ENCODE data around the gene C2CD4C.
"Not testable (repeated sequence)": the region's sequence is repeated elsewhere in the genome, so short reads cannot be mapped to it uniquely, and the experiment has no call there.

Gene C2CD4C

GRCh38 chr19:426725-427445 is 17.9 kb upstream of the C2CD4C start:
- no peak for DNase-seq
- TF ChIP-seq, protein P1, sequence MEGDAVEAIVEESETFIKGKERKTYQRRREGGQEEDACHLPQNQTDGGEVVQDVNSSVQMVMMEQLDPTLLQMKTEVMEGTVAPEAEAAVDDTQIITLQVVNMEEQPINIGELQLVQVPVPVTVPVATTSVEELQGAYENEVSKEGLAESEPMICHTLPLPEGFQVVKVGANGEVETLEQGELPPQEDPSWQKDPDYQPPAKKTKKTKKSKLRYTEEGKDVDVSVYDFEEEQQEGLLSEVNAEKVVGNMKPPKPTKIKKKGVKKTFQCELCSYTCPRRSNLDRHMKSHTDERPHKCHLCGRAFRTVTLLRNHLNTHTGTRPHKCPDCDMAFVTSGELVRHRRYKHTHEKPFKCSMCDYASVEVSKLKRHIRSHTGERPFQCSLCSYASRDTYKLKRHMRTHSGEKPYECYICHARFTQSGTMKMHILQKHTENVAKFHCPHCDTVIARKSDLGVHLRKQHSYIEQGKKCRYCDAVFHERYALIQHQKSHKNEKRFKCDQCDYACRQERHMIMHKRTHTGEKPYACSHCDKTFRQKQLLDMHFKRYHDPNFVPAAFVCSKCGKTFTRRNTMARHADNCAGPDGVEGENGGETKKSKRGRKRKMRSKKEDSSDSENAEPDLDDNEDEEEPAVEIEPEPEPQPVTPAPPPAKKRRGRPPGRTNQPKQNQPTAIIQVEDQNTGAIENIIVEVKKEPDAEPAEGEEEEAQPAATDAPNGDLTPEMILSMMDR (IDR thresholded peaks at IDR 0.05; ENCODE audit: low read depth, low read length, missing control alignments) = no peak
- H3K4me3 ChIP-seq (ENCODE audit: low read depth, low read length) = no peak overlapping the region
- no peaks in the 10 kb centered on the region for H3K36me3 ChIP-seq (replicated peaks)
- no peak overlapping the region for H3K27ac ChIP-seq
- in situ Hi-C loops (cut with HindIII; ENCODE audit: low pct_ligation_motif_present, low sequenced_read_pairs) = no loop called here
- no peaks in the 10 kb centered on the region for H3K27me3 ChIP-seq (replicated peaks)

DNA sequence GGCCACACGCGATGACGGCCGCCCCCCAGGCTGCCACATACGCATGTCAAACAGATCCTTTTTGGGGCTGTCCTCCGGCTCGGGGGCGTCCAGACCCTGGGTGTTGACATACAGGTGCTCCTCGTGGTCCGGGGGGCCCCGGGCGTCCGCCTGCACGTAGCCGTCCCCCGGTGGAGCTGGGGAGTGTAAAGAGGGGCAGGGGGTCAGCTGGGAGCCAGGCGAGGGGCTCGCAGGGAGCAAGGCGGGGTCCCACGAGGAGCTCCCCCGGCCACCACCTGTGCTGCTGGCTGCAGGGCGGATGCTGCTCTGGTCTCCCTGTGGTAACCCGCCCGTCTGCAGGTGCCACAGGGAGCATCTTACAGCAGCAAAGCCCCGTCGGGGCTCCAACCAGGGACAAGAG is 16.1 kb upstream of the C2CD4C start:
- in situ Hi-C loops (cut with HindIII; ENCODE audit: low pct_ligation_motif_present, low sequenced_read_pairs) = no loop called here
- DNase-seq = no peak
- TF ChIP-seq, protein P1 (IDR thresholded peaks at IDR 0.05; ENCODE audit: low read depth, low read length, missing control alignments) = no peak
- Histone ChIP-seq H3K27me3 (replicated peaks) (no peaks in the 10 kb centered on the region), H3K36me3 (replicated peaks) (no peaks in the 10 kb centered on the region), H3K27ac (no peak overlapping the region), H3K4me3 (ENCODE audit: low read depth, low read length) (no peak overlapping the region)

DNA sequence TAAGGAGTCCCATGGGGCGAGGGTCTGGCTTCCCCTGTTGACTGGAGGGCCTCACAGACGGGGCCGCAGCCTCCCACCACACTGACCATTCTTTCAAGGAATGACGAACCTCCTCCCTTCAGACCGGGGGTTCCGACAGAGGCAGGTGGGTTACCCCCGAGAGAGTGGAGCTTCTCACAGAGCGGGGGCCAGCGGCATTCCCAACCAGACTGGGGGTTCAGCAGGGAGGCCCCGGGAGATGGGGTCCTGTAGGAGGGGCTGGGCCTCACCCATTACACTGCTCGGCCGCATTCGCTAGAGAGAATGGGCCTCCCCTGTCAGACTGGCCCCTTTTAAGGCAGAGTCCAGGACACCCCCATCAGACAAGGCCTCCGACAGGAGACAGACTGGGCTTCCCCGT is 15.6 kb upstream of the C2CD4C start:
- no peak for DNase-seq
- in situ Hi-C loops (cut with HindIII; ENCODE audit: low pct_ligation_motif_present, low sequenced_read_pairs) = no loop called here

GRCh38 chr19:423691-424466 is 14.9 kb upstream of the C2CD4C start:
- in situ Hi-C loops (cut with HindIII; ENCODE audit: low pct_ligation_motif_present, low sequenced_read_pairs) = no loop called here
- TF ChIP-seq, protein P1 (IDR thresholded peaks at IDR 0.05; ENCODE audit: low read depth, low read length, missing control alignments) = no peak
- DNase-seq = no peak
- Histone ChIP-seq H3K4me3 (ENCODE audit: low read depth, low read length) (no peak overlapping the region), H3K27ac (no peak overlapping the region), H3K27me3 (replicated peaks) (no peaks in the 10 kb centered on the region), H3K36me3 (replicated peaks) (no peaks in the 10 kb centered on the region)

More for the DNA sequence above, 15.6 kb upstream of the C2CD4C start:
- no peaks in the 10 kb centered on the region for H3K36me3 ChIP-seq (replicated peaks)
- H3K4me3 ChIP-seq (ENCODE audit: low read depth, low read length) = no peak overlapping the region
- no peaks in the 10 kb centered on the region for H3K27me3 ChIP-seq (replicated peaks)
- TF ChIP-seq, protein P1 (IDR thresholded peaks at IDR 0.05; ENCODE audit: low read depth, low read length, missing control alignments) = no peak
- no peak overlapping the region for H3K27ac ChIP-seq

GRCh38 chr19:422917-423226 is 13.9 kb upstream of the C2CD4C start:
- H3K27me3 ChIP-seq (replicated peaks) = not testable (repeated sequence)

DNA sequence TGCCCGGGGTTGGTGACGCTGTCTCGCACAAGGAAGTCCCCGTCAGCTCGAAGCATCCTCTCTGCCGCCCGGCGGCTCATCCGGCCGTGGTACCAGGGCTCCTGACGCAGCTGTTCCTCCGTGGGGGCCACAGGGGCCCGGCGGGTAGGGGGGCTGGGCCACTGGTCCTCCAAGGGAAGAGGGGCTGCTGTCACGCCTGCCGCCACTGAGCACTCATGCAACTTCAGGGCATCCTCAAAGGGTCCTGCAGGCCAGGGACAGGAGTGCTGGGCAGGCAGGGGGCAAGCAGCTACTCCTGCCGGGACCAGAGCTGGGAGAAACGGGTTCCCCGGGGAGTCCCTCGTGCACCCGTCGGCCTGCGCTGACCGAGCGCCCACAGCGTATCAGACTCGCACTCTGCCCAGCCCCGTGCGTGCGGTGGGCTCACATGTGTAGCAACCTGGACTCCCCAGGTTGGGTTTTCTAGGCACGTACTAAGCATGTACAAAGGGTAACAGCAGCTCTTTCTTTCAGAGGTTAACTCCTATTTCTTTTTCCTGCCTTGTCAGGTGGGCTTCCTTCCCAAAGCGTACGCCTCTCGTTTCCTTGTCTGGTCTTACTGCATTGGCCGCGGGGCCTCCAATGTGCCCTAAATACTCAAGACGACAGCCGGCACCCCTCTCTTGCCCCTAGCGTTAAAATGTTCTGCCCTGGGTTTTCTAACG is 13.4 kb upstream of the C2CD4C start:
- no peak overlapping the region for H3K4me3 ChIP-seq (ENCODE audit: low read depth, low read length)
- H3K27ac ChIP-seq = no peak overlapping the region
- TF ChIP-seq, protein P1 (IDR thresholded peaks at IDR 0.05; ENCODE audit: low read depth, low read length, missing control alignments) = no peak
- H3K36me3 ChIP-seq (replicated peaks) = no peaks in the 10 kb centered on the region
- H3K27me3 ChIP-seq (replicated peaks) = no peaks in the 10 kb centered on the region
- in situ Hi-C loops (cut with HindIII; ENCODE audit: low pct_ligation_motif_present, low sequenced_read_pairs) = no loop called here
- DNase-seq = no peak

More at GRCh38 chr19:422917-423226, 13.9 kb upstream of the C2CD4C start:
- H3K27ac ChIP-seq; H3K4me3 ChIP-seq (ENCODE audit: low read depth, low read length); DNase-seq; H3K36me3 ChIP-seq (replicated peaks); in situ Hi-C loops (cut with HindIII; ENCODE audit: low pct_ligation_motif_present, low sequenced_read_pairs): not testable (repeated sequence)
